Hypothalamus (tissue), 51 donors: ENCODE results near the gene WRAP73.
A peak's percentile ranks its signal among the peaks of the same experiment; 100 is the strongest.

Source experiments
- DNase-seq, 51 donors: peaks; one replicate each; lab custom pipeline; 2025; lab: John Stamatoyannopoulos, UW

The WRAP73 gene

GRCh38 chr1:3617806-3618345 lies 32.0 kb downstream of the WRAP73 start:
- DNase-seq, result no peak

GRCh38 chr1:3616861-3617260 lies 33.0 kb downstream of the WRAP73 start:
- no peak for DNase-seq

- peak in 3 of 51 donors; percentile 13 to 18 (median 14) for DNase-seq
Measured at GRCh38 chr1:3614755-3615742, 34.9 kb downstream of the WRAP73 start.

- no peak for DNase-seq
Measured at GRCh38 chr1:3612123-3612522, 37.8 kb downstream of the WRAP73 start.

- DNase-seq, result peak in 18 of 51 donors; percentile 13 to 61 (median 38)
Measured at GRCh38 chr1:3611170-3612019, 38.5 kb downstream of the WRAP73 start, which contains the start of gene MEGF6. Gene MEGF6 (minus strand): TSS chr1:3611508. CDS start chr1:3611268, 240 bp downstream.

GRCh38 chr1:3610527-3611169 lies 39.3 kb downstream of the WRAP73 start:
- no peak for DNase-seq

GRCh38 chr1:3609769-3610526 lies 40.0 kb downstream of the WRAP73 start:
- no peak for DNase-seq

- DNase-seq, result peak in 2 of 51 donors; percentile 18 to 19
Measured at GRCh38 chr1:3609016-3609768, 40.7 kb downstream of the WRAP73 start.

- DNase-seq, result no peak
Measured at GRCh38 chr1:3608154-3608553, 41.7 kb downstream of the WRAP73 start.

GRCh38 chr1:3607703-3608065 lies 42.2 kb downstream of the WRAP73 start:
- DNase-seq, result no peak

- no peak for DNase-seq
Measured at GRCh38 chr1:3606779-3607702, 42.9 kb downstream of the WRAP73 start.

- no peak for DNase-seq
Measured at GRCh38 chr1:3604997-3605823, 44.7 kb downstream of the WRAP73 start.

- no peak for DNase-seq
Measured at GRCh38 chr1:3604468-3604974, 45.4 kb downstream of the WRAP73 start.

GRCh38 chr1:3603571-3604467 lies 46.1 kb downstream of the WRAP73 start:
- no peak for DNase-seq

GRCh38 chr1:3603156-3603555 lies 46.7 kb downstream of the WRAP73 start:
- DNase-seq, result no peak

- DNase-seq, result no peak
Measured at GRCh38 chr1:3602375-3602774, 47.5 kb downstream of the WRAP73 start.
